BE2C (cell line): ENCODE results near the gene SMAP1. TPM values are rescaled to one million over a fixed set of nuclear protein-coding genes. Genes with fewer than 3 reads are reported as not detected.
A peak's percentile ranks its signal among the peaks of the same experiment; 100 is the strongest.

Source experiments
- DNase-seq: peaks from one replicate; pipeline ENCODE4 v3.0.0-alpha.2; 2020
- H3K27me3 ChIP-seq: fragments of 250-450 bp; sonication (Bioruptor Pico); 2 replicates; pipeline ENCODE4 v1.5.1; 2020; ENCODE audit warnings: mild to moderate bottlenecking
- H3K36me3 ChIP-seq: fragments of 250-450 bp; sonication (Bioruptor Pico); 2 replicates; pipeline ENCODE4 v1.5.1; 2020; ENCODE audit warnings: mild to moderate bottlenecking
- H3K4me1 ChIP-seq: fragments of 250-450 bp; sonication (Bioruptor Pico); 2 replicates; pipeline ENCODE4 v1.5.1; 2020
- H3K4me3 ChIP-seq: 2 replicates; pipeline ENCODE4 v1.5.1; 2011; ENCODE audit warnings: low read depth, low read length
- H3K9me3 ChIP-seq: fragments of 250-450 bp; sonication (Bioruptor Pico); 2 replicates; pipeline ENCODE4 v1.5.1; 2020
- CTCF ChIP-seq: IDR thresholded peaks from 2 replicates; pipeline ENCODE4 v1.5.1; 2012; ENCODE audit warnings: mild to moderate bottlenecking, low read depth, low read length
- polyA plus RNA-seq: library from polyadenylated mRNA; unstranded; fragments of >200 nt; gene quantifications from one replicate; pipeline ENCODE4 v1.2.1, GENCODE V29; 2012; ENCODE audit warnings: low read depth, missing spikeins; ENCODE audit not compliant: insufficient read length, insufficient read depth

SMAP1 gene
- 20.5 TPM for polyA plus RNA-seq

- no peaks in the 10 kb centered on the region for H3K27me3 ChIP-seq
- TF ChIP-seq CTCF, result no peak
- H3K4me3 ChIP-seq, result peak within 1 kb of the TSS; percentile 85
- peak; percentile 97 for DNase-seq
- no peaks in the 10 kb centered on the region for H3K9me3 ChIP-seq
- H3K36me3 ChIP-seq, result no peaks in the 10 kb centered on the region
- peaks cover 3% of the 10 kb centered on the region; the same call in 1 of the 2 replicates for H3K4me1 ChIP-seq
These were observed at the start of gene SMAP1 for GRCh38 chr6:70667711-70668498. TSS of gene SMAP1 (plus strand) at chr6:70667883. CDS start at chr6:70668024, 141 bp downstream.

GRCh38 chr6:70620746-70621145 is 46.9 kb upstream of the SMAP1 start:
- no peak for TF ChIP-seq CTCF
- H3K4me1 ChIP-seq, result no peaks in the 10 kb centered on the region
- H3K36me3 ChIP-seq, result no peaks in the 10 kb centered on the region
- DNase-seq, result no peak
- H3K27me3 ChIP-seq, result no peaks in the 10 kb centered on the region
- no peaks in the 10 kb centered on the region for H3K9me3 ChIP-seq
- no peak overlapping the region for H3K4me3 ChIP-seq

GRCh38 chr6:70622461-70622860 is 45.2 kb upstream of the SMAP1 start:
- no peak for TF ChIP-seq CTCF
- DNase-seq, result no peak
- Histone ChIP-seq H3K4me1 (no peaks in the 10 kb centered on the region), H3K36me3 (no peaks in the 10 kb centered on the region), H3K9me3 (no peaks in the 10 kb centered on the region; the same call in 1 of the 2 replicates), H3K27me3 (no peaks in the 10 kb centered on the region), H3K4me3 (no peak overlapping the region)

- Histone ChIP-seq H3K9me3 (no peaks in the 10 kb centered on the region; the same call in 1 of the 2 replicates), H3K4me3 (no peak overlapping the region), H3K4me1 (no peaks in the 10 kb centered on the region; the same call in 1 of the 2 replicates), H3K36me3 (no peaks in the 10 kb centered on the region), H3K27me3 (no peaks in the 10 kb centered on the region)
- no peak for DNase-seq
- TF ChIP-seq CTCF, result no peak
These were observed 42.2 kb upstream of the SMAP1 start for GRCh38 chr6:70625436-70625835.

GRCh38 chr6:70627500-70628254 is 40.0 kb upstream of the SMAP1 start:
- no peaks in the 10 kb centered on the region; the same call in 1 of the 2 replicates for H3K9me3 ChIP-seq
- no peak for DNase-seq
- TF ChIP-seq CTCF, result no peak
- no peaks in the 10 kb centered on the region for H3K36me3 ChIP-seq
- no peak overlapping the region for H3K4me3 ChIP-seq
- H3K4me1 ChIP-seq, result no peaks in the 10 kb centered on the region; the same call in 1 of the 2 replicates
- H3K27me3 ChIP-seq, result no peaks in the 10 kb centered on the region
